Fibroblast of pulmonary artery (primary cell): ENCODE data around the gene AR.

ENCODE experiments used
- DNase-seq: peaks from one replicate; pipeline ENCODE4 v3.0.0-alpha.2; 2010; ENCODE audit warnings: low read depth
- H3K4me3 ChIP-seq: replicated peaks from 2 replicates; pipeline ENCODE4 v1.5.1; 2011; ENCODE audit warnings: low read depth, mild to moderate bottlenecking, control low read depth, low read length, moderate library complexity
- TF ChIP-seq, protein P1 (sequence below): IDR thresholded peaks from 2 replicates; pipeline ENCODE4 v1.5.1; 2011; ENCODE audit warnings: mild to moderate bottlenecking, control low read depth, low read length, inconsistent platforms; ENCODE audit errors: missing control alignments

Gene AR

GRCh38 chrX:67777148-67777547 is 233.3 kb downstream of the AR start:
- H3K4me3 ChIP-seq, result no peak overlapping the region
- TF ChIP-seq, protein P1, sequence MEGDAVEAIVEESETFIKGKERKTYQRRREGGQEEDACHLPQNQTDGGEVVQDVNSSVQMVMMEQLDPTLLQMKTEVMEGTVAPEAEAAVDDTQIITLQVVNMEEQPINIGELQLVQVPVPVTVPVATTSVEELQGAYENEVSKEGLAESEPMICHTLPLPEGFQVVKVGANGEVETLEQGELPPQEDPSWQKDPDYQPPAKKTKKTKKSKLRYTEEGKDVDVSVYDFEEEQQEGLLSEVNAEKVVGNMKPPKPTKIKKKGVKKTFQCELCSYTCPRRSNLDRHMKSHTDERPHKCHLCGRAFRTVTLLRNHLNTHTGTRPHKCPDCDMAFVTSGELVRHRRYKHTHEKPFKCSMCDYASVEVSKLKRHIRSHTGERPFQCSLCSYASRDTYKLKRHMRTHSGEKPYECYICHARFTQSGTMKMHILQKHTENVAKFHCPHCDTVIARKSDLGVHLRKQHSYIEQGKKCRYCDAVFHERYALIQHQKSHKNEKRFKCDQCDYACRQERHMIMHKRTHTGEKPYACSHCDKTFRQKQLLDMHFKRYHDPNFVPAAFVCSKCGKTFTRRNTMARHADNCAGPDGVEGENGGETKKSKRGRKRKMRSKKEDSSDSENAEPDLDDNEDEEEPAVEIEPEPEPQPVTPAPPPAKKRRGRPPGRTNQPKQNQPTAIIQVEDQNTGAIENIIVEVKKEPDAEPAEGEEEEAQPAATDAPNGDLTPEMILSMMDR, result no peak
- DNase-seq, result no peak

DNA sequence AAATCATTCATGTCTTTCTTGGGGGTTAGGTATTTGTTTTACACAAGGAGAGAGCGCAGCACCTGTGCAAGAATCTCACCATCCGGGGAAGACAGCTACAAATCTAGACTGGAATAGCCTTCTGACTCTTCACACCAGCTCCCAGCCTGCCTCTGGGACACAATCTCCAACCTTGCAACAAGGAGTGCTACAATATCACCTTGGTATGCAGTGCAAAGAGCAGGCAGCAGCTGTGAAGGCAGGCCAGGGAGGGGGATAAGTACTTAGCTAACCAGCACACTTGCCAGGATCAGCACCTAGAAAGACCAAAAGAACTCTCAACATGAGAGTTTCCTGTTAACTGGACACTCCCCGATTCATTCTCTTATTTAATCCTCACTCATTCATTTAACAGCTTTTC is 235.3 kb downstream of the AR start:
- DNase-seq, result no peak
- no peak overlapping the region for H3K4me3 ChIP-seq
- TF ChIP-seq, protein P1, result no peak
